ENCODE data around the gene MAF.

MAF gene

DNA sequence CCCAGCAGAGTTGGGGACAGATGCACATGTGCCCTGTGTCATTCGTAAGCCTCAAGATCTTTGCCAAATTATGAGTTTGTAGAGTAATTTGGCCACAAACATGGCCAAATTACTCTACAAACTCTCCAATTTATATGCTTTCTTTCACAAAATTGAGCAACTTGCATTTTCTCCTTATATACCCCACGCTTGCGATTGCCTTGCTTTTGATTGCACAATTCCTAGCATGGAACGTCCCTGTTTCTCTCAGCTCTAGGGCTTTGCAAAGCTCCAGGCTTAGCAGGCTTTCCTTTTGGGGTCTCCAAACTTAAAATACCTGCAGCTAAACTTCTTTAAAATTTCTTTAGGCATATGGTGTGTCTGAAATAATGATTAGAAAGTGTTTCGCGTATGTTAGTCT, 28.5 kb upstream of the MAF start:
- no peak overlapping the region for H3K4me3 ChIP-seq (ENCODE audit: control insufficient read depth, low read depth, low read length)
- TF ChIP-seq, protein P1, sequence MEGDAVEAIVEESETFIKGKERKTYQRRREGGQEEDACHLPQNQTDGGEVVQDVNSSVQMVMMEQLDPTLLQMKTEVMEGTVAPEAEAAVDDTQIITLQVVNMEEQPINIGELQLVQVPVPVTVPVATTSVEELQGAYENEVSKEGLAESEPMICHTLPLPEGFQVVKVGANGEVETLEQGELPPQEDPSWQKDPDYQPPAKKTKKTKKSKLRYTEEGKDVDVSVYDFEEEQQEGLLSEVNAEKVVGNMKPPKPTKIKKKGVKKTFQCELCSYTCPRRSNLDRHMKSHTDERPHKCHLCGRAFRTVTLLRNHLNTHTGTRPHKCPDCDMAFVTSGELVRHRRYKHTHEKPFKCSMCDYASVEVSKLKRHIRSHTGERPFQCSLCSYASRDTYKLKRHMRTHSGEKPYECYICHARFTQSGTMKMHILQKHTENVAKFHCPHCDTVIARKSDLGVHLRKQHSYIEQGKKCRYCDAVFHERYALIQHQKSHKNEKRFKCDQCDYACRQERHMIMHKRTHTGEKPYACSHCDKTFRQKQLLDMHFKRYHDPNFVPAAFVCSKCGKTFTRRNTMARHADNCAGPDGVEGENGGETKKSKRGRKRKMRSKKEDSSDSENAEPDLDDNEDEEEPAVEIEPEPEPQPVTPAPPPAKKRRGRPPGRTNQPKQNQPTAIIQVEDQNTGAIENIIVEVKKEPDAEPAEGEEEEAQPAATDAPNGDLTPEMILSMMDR (conservative IDR thresholded peaks at IDR 0.05; ENCODE audit: control insufficient read depth, insufficient read depth, low read depth, low read length) = no peak
- no peak for DNase-seq (ENCODE audit: low read depth)

DNA sequence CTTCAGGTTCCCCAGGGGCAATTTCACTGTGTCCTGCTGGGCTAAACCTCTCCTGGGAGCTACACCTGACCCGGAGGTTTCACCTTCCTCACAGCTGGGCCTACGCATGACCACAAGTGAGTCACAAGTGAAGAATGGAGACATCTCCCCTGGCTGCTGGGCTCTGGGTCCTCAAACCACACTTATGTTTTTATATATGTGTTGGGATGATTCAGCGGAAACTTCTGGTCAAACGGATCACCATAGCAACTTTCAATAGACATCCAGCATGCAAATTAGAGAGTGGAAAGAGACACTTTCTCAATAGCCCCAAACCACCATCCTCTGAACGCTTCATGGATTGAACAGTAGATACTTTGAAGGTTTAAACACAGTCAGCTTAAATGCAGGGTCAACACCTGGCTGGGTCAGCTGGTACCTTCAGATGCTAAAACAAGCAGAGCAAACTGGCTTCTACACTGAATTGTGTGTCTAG, 28.0 kb upstream of the MAF start:
- H3K4me3 ChIP-seq (ENCODE audit: control insufficient read depth, low read depth, low read length) = no peak overlapping the region
- peak; percentile 22 for DNase-seq (ENCODE audit: low read depth)
- TF ChIP-seq, protein P1 (conservative IDR thresholded peaks at IDR 0.05; ENCODE audit: control insufficient read depth, insufficient read depth, low read depth, low read length) = no peak

DNA sequence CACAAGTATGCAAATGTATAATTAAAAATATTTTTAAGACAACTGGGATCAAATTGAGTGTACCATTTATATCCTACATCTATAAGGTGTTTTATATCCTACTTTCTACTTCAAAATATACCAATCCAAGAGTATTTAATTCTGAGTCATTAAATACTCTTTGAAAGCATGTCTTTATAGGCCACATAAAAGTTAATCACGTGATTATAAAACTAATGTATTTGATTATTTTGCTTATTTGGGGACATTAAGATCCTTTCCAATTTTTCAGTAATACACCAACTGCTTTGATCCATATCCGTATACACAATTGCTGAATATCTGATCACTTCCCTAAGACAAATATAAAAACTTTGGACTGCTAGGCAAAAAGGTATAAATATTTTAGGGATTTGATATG, 26.6 kb upstream of the MAF start:
- TF ChIP-seq, protein P1 (conservative IDR thresholded peaks at IDR 0.05; ENCODE audit: control insufficient read depth, insufficient read depth, low read depth, low read length) = no peak
- no peak for DNase-seq (ENCODE audit: low read depth)

DNA sequence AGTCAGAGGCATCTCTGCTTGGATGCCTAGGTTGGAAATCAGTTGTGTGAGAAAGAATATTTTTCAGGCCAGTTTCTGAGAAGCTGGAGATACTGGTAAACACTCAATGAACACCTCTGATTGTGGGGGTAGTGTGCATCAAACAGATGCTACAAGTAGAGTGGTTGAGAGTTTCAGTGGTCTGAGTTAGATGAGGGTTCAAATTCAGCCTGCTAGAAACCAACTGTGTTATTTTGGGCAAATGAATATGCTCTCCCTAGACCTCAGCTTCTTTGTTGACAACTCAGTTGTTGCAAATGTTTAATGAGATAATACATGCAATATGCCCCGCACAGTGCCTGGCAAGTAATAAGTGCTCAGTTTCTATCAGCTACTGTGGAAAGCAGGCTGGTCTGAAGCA, 25.2 kb upstream of the MAF start:
- TF ChIP-seq, protein P1 (conservative IDR thresholded peaks at IDR 0.05; ENCODE audit: control insufficient read depth, insufficient read depth, low read depth, low read length) = no peak
- DNase-seq (ENCODE audit: low read depth) = no peak
- no peak overlapping the region for H3K4me3 ChIP-seq (ENCODE audit: control insufficient read depth, low read depth, low read length)

More for the DNA sequence above, 26.6 kb upstream of the MAF start:
- H3K4me3 ChIP-seq (ENCODE audit: control insufficient read depth, low read depth, low read length) = no peak overlapping the region

DNA sequence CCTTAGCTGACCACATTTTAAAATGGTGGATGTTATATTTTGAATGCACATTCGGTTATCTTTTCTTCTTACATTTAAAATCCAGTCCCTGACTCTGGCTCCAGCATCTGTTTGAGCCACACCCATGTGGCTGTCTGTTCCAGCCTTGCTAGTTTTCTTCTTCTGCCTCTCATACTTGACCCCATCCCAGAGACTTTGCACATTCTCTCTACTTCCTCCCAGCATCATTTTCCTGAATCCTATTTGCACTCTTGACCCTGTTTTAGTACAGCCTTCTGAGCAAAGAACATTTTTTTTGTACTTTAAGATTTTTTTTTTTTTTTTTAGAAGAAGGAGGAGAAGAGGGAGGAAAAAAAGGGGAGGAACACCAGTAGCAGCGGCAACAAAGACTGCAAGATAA, 23.3 kb upstream of the MAF start:
- DNase-seq (ENCODE audit: low read depth) = no peak
- no peak overlapping the region for H3K4me3 ChIP-seq (ENCODE audit: control insufficient read depth, low read depth, low read length)
- TF ChIP-seq, protein P1 (conservative IDR thresholded peaks at IDR 0.05; ENCODE audit: control insufficient read depth, insufficient read depth, low read depth, low read length) = no peak

DNA sequence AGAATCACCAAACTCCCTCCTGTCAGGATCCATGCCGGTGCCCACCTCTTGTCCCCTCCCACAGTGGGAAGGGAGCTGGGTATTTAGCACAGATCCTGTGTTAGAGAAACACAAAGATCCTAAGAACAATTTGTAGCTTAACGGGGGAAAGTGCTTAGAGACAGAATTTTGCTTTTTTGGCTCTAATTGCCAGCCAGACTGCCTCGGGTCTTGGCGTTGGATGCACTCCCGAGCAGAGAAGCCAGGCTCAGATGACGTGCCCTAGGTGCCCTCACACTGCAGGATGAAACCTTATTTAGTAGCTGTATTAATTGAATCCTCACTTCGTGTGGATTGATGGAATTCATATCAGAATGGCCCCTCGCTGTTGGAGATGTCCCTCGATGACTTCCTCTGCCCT, 22.5 kb upstream of the MAF start:
- no peak overlapping the region for H3K4me3 ChIP-seq (ENCODE audit: control insufficient read depth, low read depth, low read length)
- TF ChIP-seq, protein P1 (conservative IDR thresholded peaks at IDR 0.05; ENCODE audit: control insufficient read depth, insufficient read depth, low read depth, low read length) = no peak
- no peak for DNase-seq (ENCODE audit: low read depth)

DNA sequence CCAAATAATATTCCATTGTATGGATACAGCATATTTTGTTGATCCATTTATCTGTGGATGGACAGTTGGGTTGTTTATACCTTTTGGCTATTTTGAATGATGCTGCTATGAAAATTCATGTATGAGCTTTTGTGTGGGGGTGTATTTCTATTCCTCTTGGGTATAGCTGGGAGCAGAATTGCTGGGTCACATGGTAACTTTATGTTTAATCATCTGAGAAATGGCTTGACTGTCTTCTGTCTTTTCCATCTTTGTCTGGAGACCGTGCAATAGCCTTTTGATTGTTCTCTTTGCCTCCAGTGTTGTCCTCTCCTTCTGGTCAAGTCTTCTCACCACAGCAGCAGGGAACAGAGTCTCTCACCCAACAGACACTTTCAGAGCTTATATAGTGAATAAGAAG, 20.5 kb upstream of the MAF start:
- H3K4me3 ChIP-seq (ENCODE audit: control insufficient read depth, low read depth, low read length) = no peak overlapping the region
- TF ChIP-seq, protein P1 (conservative IDR thresholded peaks at IDR 0.05; ENCODE audit: control insufficient read depth, insufficient read depth, low read depth, low read length) = no peak
- DNase-seq (ENCODE audit: low read depth) = no peak
